GM21526 (cell line): ENCODE data around the gene ATP8A2.

Experiments
- ATAC-seq: cut with Tn5 transposase; IDR thresholded peaks from one replicate; pipeline ENCODE4 v1.9.1; 2021; ENCODE audit warnings: moderate library complexity; ENCODE audit not compliant: unreplicated experiment, low FRiP score

Gene ATP8A2

DNA sequence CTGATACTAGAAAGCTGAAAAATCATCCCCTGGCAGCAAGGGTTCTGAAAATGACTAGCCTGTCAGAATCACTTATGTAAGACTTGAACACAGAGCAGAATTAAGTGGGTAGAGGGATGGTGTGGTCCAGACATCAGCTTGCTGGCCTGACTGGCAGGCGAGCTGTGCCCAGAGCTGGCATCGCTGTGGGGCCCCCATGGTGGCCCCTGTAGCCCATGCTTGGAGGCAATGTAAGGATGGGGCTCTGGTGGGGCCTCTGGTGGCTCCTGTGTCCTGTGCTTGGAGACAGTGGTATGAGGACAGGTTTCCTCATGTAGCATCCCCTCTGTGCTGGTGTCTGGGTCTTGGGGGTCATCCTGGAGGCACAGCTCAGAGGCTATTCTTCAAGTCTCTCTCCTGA is 347.9 kb downstream of the ATP8A2 start:
- no peak for ATAC-seq

- ATAC-seq, result no peak
These were observed 351.1 kb downstream of the ATP8A2 start for GRCh38 chr13:25722893-25723292.

GRCh38 chr13:25725104-25725503 is 353.3 kb downstream of the ATP8A2 start:
- no peak for ATAC-seq

GRCh38 chr13:25727250-25727649 is 355.5 kb downstream of the ATP8A2 start:
- ATAC-seq, result no peak

DNA sequence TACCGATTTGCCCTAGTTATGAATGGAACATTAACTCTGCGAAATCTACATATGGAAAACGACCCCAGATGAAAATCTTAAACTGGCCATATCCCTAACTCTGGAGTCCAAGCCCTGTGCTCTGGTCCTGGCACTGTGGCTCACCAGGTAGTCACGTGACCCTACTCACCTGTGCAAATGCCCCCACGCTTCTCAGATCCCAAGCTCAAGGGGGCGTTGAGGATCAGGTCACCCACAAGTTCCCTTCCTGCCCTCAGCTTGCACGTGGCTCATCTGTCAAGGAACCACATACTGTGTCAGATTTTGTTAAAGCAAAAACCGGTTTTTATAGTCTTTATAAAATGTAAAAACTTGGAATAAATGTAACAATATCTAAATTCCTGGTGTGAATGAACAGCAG is 356.0 kb downstream of the ATP8A2 start:
- no peak for ATAC-seq

- ATAC-seq, result no peak
These were observed 357.4 kb downstream of the ATP8A2 start for GRCh38 chr13:25729201-25729600.

GRCh38 chr13:25731037-25731436 is 359.3 kb downstream of the ATP8A2 start:
- ATAC-seq, result no peak

DNA sequence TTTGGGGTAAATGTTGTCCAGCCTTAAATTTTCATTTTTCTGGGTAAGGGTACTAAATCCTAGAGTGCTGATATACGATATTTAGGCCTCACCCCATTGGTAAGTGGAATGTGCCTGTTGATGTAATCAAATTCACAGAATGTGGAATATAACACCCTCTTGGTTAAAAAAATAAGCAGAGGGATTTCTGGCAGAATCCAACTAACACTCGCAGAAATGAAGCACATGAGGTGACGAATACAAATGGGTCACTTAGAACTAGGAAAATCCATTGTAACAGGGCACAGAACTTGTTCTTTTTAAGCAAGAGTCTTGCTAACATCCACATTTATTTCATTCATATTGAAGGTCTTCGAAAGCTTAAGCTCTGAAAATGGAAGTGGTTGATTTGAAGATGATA is 359.8 kb downstream of the ATP8A2 start:
- ATAC-seq, result no peak

DNA sequence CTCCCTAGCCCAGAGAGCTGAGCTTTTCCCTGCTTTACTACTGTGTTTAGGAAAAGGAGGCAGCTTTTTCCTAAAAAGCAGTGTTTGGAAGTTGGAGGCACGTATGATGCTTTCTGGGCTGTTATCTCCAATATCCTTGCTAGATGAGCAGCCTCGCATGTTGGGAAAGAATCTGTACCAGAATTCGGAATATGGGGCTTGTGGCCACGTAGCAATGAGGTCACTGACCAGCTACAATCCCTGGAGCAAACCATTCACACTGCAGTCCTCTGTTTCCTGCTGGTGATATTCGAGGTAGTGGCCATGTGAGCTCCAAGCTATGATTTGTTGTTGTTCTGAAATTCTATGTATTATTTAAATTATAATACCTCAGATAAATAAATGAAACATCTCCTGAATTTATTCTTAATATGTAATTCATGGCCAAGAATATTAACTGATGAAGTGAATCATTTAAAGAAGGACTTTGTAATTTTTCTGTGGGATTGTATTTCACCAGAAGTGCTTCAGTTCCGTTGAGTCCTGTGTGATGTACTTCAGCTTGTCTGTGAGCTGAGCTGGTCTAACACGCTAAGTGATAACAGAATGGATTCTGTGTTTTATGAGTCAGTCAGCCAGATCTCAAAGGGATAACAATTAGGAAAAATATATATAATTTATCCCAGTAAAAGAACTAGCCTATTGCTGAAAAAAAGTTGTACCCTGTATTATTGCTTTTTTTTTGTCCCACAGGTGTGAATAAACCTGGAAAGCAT is 360.5 kb downstream of the ATP8A2 start:
- no peak for ATAC-seq

DNA sequence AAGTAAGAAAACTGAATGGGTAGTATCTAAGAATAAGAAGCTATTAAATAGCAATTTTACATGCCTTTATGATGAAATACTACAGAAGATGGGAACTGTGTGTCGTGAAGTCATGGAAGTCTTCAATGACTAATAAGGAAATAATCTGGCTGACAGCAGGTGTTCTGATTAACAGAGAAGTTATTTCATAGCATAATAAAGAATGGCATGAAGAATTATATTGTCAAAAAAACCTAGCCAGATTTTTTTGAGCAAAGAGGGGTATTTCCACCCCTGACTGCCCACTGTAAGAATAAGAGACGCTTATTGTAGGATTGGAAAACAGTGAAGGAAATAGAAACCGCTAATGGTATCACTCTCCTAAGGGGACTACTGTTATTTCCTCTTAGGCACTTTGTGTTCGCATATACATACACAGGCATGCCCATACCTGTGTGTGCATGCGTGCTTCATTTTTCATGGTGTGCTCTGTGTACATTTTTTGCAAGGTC is 361.3 kb downstream of the ATP8A2 start:
- no peak for ATAC-seq

GRCh38 chr13:25733696-25734435 is 362.1 kb downstream of the ATP8A2 start:
- ATAC-seq, result no peak

- no peak for ATAC-seq
These were observed 366.8 kb downstream of the ATP8A2 start for GRCh38 chr13:25738342-25739196.

GRCh38 chr13:25739376-25739775 is 367.6 kb downstream of the ATP8A2 start:
- ATAC-seq, result no peak

GRCh38 chr13:25741796-25742195 is 370.0 kb downstream of the ATP8A2 start:
- no peak for ATAC-seq

GRCh38 chr13:25742220-25742619 is 370.4 kb downstream of the ATP8A2 start:
- ATAC-seq, result no peak

DNA sequence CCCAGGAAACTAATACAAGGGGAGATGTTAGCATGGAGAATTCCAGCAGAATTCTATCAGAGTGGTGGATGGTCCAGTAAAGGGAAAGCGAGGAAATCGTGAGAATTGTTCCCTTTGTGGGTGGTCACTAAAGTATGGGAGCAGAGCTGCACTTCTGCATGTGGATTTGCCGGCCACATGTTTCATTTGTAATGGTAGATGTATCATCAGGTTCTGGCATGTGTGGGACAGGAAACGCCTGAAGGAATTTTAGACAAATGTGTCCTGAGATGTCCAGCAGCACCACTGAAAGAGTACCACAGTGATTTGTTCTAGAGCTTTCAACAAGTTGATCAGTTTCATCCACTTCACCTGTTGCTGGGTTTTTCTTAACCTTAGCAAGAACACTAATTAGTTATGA is 371.6 kb downstream of the ATP8A2 start:
- no peak for ATAC-seq

DNA sequence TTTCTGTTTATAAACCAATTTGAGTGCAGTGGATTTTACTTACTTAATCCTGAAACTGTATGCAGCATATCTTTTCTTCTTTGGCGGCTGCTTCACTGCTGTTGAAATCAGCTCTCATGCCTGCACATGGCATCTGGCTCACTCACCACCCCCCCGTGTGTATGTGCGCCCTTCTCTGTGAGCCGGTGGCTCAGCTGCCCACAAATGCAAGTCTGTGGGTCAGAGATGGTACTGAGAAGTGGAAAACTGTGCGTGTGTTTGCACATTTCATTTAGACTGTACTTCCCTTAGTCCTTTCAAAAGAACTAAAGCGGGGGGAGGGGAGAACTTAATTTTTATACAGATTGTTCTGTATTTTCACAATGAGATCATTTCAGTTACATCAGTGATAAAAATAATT is 372.4 kb downstream of the ATP8A2 start:
- ATAC-seq, result no peak

DNA sequence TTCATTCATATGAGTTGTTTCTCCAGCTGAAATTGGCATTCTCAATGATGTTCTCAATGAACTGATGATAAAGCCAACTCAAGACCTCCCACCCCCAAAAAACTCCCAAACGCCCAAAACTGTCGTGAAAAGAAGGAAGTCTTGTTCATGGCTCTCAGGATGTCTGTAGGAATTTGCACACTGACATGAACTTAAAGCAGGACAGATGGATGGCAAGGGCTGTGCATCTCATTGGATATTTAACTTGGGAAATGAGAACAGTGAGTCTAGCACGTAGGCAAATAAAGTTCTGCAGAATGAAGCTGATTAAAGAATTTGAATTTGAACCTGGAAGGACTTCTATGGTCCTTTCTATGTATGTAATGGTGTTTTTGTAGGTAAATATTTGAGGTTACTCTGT is 374.4 kb downstream of the ATP8A2 start:
- ATAC-seq, result no peak

DNA sequence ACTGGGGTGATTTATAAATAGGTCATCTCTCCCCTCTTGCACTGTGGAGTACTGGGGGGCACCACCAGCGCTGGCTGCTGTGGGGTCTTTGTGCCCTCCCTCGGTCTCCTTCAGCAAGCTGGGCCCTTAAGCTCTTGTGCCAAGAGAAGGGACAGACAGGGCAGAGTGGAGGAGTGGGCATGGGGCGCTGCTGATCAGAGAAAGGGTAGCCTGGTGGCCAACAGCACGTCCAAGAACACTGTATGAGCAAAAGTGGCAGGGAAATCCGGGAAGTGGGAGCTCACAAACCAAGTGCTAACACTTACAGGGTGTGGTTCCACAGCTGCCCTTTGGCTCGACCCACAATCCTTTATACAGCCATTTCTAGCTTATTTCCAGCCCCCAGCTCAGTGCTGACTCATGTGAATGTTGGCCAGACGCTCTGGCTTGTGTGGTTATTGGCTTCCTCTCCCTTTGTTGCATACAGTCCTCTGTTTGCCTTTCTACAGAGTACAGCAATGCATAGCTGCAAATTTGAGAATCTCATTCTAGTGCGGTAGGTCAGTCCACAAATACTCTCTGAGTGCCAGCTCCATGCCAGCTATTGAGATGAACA is 381.3 kb downstream of the ATP8A2 start:
- ATAC-seq, result no peak

- no peak for ATAC-seq
These were observed 382.2 kb downstream of the ATP8A2 start for GRCh38 chr13:25753976-25754375.

DNA sequence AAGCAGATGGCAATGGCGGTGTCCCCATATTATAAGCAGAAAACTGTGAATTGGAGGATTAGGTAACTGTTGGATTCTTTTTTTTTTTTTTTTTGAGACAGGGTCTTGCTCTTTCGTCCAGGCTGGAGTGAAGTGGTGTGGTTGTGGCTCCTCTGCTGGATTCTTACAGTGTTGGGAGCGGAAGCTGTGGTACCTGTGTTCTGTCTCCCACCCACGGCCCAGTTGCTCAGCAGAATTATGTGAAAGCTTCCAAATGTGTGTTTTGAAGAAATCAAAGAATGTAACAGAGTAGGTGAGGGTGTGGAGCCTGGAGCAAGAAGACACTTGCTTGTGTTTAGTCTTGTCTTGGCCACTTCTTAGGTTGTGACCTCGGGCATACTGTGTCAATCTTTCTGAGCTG is 384.5 kb downstream of the ATP8A2 start:
- ATAC-seq, result no peak
